ENCODE measurements around the gene ELOVL6. TPM values are rescaled to one million over a fixed set of nuclear protein-coding genes. Genes with fewer than 3 reads are reported as not detected.

The ELOVL6 gene
- total and polyA plus RNA-seq, 10 of the 15 experiments (the other 5 are each of a cell fraction or from before 2014, with no cell fraction given), result 3.9 to 33.5 (median 8.1) TPM

DNA sequence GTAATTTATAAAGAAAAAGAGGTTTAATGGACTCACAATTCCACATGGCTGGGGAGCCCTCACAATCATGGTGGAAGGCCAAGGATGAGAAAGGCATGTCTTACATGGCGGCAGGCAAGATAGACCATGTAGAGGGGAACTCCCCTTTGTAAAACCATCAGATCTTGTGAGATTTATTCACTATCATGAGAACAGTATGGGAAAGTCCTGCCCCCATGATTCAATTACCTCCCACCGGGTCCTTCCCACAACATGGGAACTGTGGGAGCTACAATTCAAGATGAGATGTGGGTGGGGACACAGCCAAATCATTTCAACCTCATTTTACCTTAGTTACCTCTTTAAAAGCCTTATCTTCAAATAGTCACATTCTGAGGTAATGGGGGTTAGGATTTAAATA lies 30.9 kb upstream of the ELOVL6 start (continued):
- no peak for TF ChIP-seq FOXK2 (IDR thresholded peaks at IDR 0.05)
- no peak for TF ChIP-seq PML (IDR thresholded peaks at IDR 0.05; ENCODE audit: low read length)

DNA sequence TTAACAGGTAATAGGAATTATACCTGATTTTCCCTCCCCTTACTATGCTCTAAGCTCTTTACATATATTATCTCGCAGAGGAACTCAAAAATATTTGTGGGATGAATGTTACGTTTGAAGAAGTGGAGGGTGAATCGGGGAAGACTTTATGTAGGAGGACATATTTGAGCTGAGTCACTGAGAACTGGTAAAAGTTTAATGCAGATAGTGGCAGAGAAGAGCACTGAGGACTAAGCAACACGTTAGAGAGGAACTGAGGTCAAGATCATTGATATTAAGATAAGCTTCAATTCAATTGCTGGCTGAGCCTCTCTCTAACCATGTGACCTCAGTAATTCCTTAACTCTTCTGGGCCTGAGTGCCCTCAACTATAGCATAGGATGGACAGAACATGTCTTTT lies 26.4 kb upstream of the ELOVL6 start:
- ChIA-PET RAD21 (ENCODE audit: unreplicated experiment) (interaction anchor here (1.2 to 1.3 kb wide), 2 partner anchors 62 to 176 kb away, joined by 3 read pairs; no protein-coding TSS in a partner anchor), SMC1A (ENCODE audit: uncharacterized antibody, unreplicated experiment) (interaction anchor here (0.8 to 1.3 kb wide), 7 partner anchors 10 to 190 kb away, joined by 3 to 6 read pairs (median 3); no protein-coding TSS in a partner anchor), CTCF (interaction anchor here (1.1 to 2.5 kb wide), 7 partner anchors 13 to 284 kb away, joined by 3 to 15 read pairs (median 6); partner anchors contain the start of gene ELOVL6), POLR2A (no interaction called here)
- Histone ChIP-seq H3K4me2 (ENCODE audit: control insufficient read depth, insufficient read depth) (no peak overlapping the region), H3K9me3 (replicated peaks; ENCODE audit: control insufficient read depth, insufficient read depth, low read length) (no peaks in the 10 kb centered on the region; the same call in 2 of the 3 replicates), H3K4me3 (no peak overlapping the region), H3K27me3 (replicated peaks in 1 of 2; ENCODE audit: control insufficient read depth in 2 of 2, insufficient read depth in 2 of 2, low read length in 1 of 2) (no peaks in the 10 kb centered on the region), H2AFZ (ENCODE audit: control insufficient read depth, low read depth, low read length) (no peak overlapping the region), H3K4me1 (ENCODE audit: control insufficient read depth, insufficient read depth, low read length) (no peaks in the 10 kb centered on the region), H3K36me3 (ENCODE audit: control insufficient read depth in 2 of 2, insufficient read depth in 2 of 2, low read length in 1 of 2) (no peaks in the 10 kb centered on the region), H3K79me2 (ENCODE audit: control insufficient read depth, insufficient read depth, low read length) (no peaks in the 10 kb centered on the region), H4K20me1 (ENCODE audit: control insufficient read depth, insufficient read depth) (no peaks in the 10 kb centered on the region), H3K27ac (ENCODE audit: control insufficient read depth, insufficient read depth) (no peak overlapping the region), H3K9ac (ENCODE audit: control insufficient read depth, insufficient read depth, low read length) (no peak overlapping the region)
- WGBS (ENCODE audit: insufficient coverage, insufficient replicate concordance, low lambda C conversion rate, missing lambda C conversion rate), result 22% methylated on average over 4 of the region's 4 CpGs
- no TSS peak for BruUV-seq (replicated peaks)
- in situ Hi-C loops (cut with MboI) (no loop called here), intact Hi-C loops (cut with micrococcal nuclease; ENCODE audit: unreplicated experiment) (no loop called here)
- ATAC-seq (no peak), FAIRE-seq (no peak), DNase-seq (ENCODE audit: low read depth, low spot score) (no peak)
- no peak for TF ChIP-seq IKZF2 (IDR thresholded peaks at IDR 0.05)
- no peak for TF ChIP-seq PAX5 (IDR thresholded peaks at IDR 0.05; ENCODE audit: borderline replicate concordance, low read depth, low read length)
- no peak for TF ChIP-seq SIX5 (IDR thresholded peaks at IDR 0.05; ENCODE audit: low read depth, low read length, severe bottlenecking)
- no peak for TF ChIP-seq JUNB (IDR thresholded peaks at IDR 0.05)
- no peak for TF ChIP-seq MYC (IDR thresholded peaks at IDR 0.05; ENCODE audit: insufficient read depth, insufficient read length, insufficient replicate concordance, low read length, severe bottlenecking)
- no peak for TF ChIP-seq SMARCA5 (IDR thresholded peaks at IDR 0.05)
